Panc1 (cell line): Measurements from ENCODE around the gene ZFAND3.
"Not testable (repeated sequence)": the region's sequence is repeated elsewhere in the genome, so short reads cannot be mapped to it uniquely, and the experiment has no call there.

Source experiments
- CTCF ChIP-seq: fragments of 450-650 bp; IDR thresholded peaks from 2 replicates; pipeline ENCODE4 v1.5.1; 2017; ENCODE audit warnings: mild to moderate bottlenecking
- POLR2AphosphoS5 ChIP-seq: IDR thresholded peaks from 2 replicates; pipeline ENCODE4 v1.6.1; 2012; ENCODE audit warnings: mild to moderate bottlenecking, low read depth, low read length, moderate library complexity
- TCF7L2 ChIP-seq: IDR thresholded peaks from 2 replicates; pipeline ENCODE4 v1.6.1; 2011; ENCODE audit warnings: mild to moderate bottlenecking, low read depth, low read length, inconsistent platforms
- TF ChIP-seq, protein P1 (sequence below), 2 experiments: IDR thresholded peaks; 2 replicates each; pipeline ENCODE4 v1.6.1; 2011 to 2012; ENCODE audit warnings: low read depth in 2 of 2, control low read depth in 1 of 2, low read length in 1 of 2, mild to moderate bottlenecking in 1 of 2, moderate library complexity in 1 of 2; ENCODE audit not compliant: insufficient read depth in 1 of 2

- TF ChIP-seq CTCF, POLR2AphosphoS5, TCF7L2: not testable (repeated sequence)
- TF ChIP-seq, protein P1, sequence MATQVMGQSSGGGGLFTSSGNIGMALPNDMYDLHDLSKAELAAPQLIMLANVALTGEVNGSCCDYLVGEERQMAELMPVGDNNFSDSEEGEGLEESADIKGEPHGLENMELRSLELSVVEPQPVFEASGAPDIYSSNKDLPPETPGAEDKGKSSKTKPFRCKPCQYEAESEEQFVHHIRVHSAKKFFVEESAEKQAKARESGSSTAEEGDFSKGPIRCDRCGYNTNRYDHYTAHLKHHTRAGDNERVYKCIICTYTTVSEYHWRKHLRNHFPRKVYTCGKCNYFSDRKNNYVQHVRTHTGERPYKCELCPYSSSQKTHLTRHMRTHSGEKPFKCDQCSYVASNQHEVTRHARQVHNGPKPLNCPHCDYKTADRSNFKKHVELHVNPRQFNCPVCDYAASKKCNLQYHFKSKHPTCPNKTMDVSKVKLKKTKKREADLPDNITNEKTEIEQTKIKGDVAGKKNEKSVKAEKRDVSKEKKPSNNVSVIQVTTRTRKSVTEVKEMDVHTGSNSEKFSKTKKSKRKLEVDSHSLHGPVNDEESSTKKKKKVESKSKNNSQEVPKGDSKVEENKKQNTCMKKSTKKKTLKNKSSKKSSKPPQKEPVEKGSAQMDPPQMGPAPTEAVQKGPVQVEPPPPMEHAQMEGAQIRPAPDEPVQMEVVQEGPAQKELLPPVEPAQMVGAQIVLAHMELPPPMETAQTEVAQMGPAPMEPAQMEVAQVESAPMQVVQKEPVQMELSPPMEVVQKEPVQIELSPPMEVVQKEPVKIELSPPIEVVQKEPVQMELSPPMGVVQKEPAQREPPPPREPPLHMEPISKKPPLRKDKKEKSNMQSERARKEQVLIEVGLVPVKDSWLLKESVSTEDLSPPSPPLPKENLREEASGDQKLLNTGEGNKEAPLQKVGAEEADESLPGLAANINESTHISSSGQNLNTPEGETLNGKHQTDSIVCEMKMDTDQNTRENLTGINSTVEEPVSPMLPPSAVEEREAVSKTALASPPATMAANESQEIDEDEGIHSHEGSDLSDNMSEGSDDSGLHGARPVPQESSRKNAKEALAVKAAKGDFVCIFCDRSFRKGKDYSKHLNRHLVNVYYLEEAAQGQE (IDR thresholded peaks at IDR 0.05; ENCODE audit: insufficient read depth in 1 of 2, low read depth in 2 of 2, low read length in 1 of 2) = not testable (repeated sequence)
Measured at GRCh38 chr6:37962481-37963080, 143.1 kb downstream of the ZFAND3 start.
